ENCODE results near the gene SLC2A8.
A peak's percentile ranks its signal among the peaks of the same experiment; 100 is the strongest.

SLC2A8 gene

GRCh38 chr9:127386981-127387380 is 10.0 kb upstream of the SLC2A8 start:
- POLR2A ChIA-PET (ENCODE audit: low non-redundant PET), result no interaction called here
- TF ChIP-seq, protein P1, sequence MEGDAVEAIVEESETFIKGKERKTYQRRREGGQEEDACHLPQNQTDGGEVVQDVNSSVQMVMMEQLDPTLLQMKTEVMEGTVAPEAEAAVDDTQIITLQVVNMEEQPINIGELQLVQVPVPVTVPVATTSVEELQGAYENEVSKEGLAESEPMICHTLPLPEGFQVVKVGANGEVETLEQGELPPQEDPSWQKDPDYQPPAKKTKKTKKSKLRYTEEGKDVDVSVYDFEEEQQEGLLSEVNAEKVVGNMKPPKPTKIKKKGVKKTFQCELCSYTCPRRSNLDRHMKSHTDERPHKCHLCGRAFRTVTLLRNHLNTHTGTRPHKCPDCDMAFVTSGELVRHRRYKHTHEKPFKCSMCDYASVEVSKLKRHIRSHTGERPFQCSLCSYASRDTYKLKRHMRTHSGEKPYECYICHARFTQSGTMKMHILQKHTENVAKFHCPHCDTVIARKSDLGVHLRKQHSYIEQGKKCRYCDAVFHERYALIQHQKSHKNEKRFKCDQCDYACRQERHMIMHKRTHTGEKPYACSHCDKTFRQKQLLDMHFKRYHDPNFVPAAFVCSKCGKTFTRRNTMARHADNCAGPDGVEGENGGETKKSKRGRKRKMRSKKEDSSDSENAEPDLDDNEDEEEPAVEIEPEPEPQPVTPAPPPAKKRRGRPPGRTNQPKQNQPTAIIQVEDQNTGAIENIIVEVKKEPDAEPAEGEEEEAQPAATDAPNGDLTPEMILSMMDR (conservative IDR thresholded peaks at IDR 0.05; ENCODE audit: low read depth), result no peak

DNA sequence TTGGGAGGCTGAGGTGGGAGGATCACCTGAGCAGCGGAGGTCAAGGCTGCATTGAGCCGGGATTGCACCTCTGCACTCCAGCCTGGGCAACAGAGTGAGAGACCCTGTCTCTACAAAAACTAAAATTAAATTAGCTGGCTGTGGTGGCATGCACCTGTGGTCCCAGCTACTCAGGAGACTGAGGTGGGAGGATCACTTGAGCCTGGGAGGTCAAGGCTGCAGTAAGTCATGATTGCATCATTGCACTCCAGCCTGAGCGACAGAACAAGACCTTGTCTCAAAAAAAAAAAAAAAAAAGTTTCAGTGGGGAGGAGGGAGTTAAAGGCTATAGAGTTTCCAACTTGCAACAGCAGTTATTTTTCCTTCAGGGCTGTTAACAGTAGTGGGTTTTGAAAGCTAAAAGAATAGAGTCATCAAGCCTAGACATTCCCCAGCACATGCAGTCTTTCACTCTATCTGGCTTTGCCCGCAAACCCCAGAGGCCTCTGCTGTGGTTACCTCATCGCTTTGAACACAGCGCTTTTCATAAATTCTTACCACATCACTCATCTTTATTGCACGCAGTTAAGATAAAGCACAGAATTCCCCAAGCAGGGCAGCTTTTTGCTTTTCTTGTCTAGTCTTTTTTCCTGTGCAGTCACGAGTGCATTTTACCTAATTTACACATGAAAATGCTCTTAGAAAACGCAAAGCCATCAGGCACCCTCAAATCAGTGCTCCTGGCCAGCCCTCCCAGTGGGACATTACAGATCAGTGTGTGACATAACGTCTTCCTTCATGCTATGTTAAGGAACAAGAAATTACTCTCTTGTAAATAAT is 8.7 kb upstream of the SLC2A8 start:
- ChIA-PET POLR2A (ENCODE audit: low non-redundant PET) (interaction anchor here (0.5 kb wide), 1 partner anchor 164 kb away, joined by 6 read pairs; no protein-coding TSS in a partner anchor), CTCF (interaction anchor here (0.5 to 1.7 kb wide), 12 partner anchors 9 to 1752 kb away, joined by 3 to 10 read pairs (median 4); partner anchors contain the start of gene SLC2A8)
- peak overlapping the region; percentile 93 for H3K27ac ChIP-seq
- DNase-seq (ENCODE audit: low spot score), result peak; percentile 97
- TF ChIP-seq, protein P1 (conservative IDR thresholded peaks at IDR 0.05; ENCODE audit: low read depth), result no peak

More at GRCh38 chr9:127386981-127387380, 10.0 kb upstream of the SLC2A8 start:
- DNase-seq (ENCODE audit: low spot score), result no peak
- peak overlapping the region; percentile 93 for H3K27ac ChIP-seq
- CTCF ChIA-PET, result interaction anchor here (1.1 kb wide), 1 partner anchor 12 kb away, joined by 10 read pairs; no protein-coding TSS in a partner anchor

DNA sequence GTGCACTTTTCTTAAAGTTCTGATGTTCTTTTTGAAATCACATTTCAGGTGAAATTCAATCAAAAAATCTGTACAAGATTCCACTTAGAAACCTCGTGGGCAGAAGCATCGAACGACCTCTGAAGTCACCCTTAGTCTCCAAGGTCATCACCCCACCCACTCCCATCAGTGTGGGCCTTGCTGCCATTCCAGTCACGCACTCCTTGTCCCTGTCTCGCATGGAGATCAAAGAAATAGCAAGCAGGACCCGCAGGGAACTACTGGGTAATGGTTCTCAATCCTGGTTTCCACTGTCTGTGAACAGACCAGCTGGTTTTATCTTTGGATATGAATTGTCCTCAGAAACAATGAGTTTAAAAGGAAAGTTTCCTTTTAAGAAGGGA is 8.1 kb upstream of the SLC2A8 start:
- H3K27ac ChIP-seq, result peak overlapping the region; percentile 93
- DNase-seq (ENCODE audit: low spot score), result no peak
- POLR2A ChIA-PET (ENCODE audit: low non-redundant PET), result no interaction called here
- TF ChIP-seq, protein P1 (conservative IDR thresholded peaks at IDR 0.05; ENCODE audit: low read depth), result no peak
- CTCF ChIA-PET, result interaction anchor here (0.5 to 1.7 kb wide), 5 partner anchors 8 to 1751 kb away, joined by 3 to 8 read pairs (median 4); partner anchors contain the start of gene SLC2A8

GRCh38 chr9:127389381-127390247 is 7.4 kb upstream of the SLC2A8 start:
- ChIA-PET CTCF (interaction anchor here (1.6 kb wide), 1 partner anchor 166 kb away, joined by 5 read pairs; no protein-coding TSS in a partner anchor), POLR2A (ENCODE audit: low non-redundant PET) (no interaction called here)
- no peak for DNase-seq (ENCODE audit: low spot score)
- no peak overlapping the region for H3K27ac ChIP-seq
- TF ChIP-seq, protein P1 (conservative IDR thresholded peaks at IDR 0.05; ENCODE audit: low read depth), result no peak

DNA sequence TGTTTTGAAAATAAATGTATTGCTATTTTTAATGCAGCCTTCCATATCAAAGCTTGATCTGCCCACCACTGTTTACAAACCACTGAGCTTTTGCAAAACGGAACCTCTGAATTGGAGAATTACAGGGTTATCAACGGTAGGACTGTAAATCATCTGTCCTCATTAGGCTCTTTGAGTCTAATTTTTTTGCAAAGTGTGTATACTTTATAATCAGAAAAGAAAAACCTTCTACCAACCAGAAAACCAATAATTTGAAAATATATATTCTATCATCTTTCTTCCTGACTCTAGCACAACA is 6.8 kb upstream of the SLC2A8 start:
- peak overlapping the region; percentile 41 for H3K27ac ChIP-seq
- DNase-seq (ENCODE audit: low spot score), result no peak
- TF ChIP-seq, protein P1 (conservative IDR thresholded peaks at IDR 0.05; ENCODE audit: low read depth), result no peak
- ChIA-PET POLR2A (ENCODE audit: low non-redundant PET) (no interaction called here), CTCF (no interaction called here)

- CTCF ChIA-PET, result no interaction called here
- peak overlapping the region; percentile 41 for H3K27ac ChIP-seq
Measured at GRCh38 chr9:127390563-127390962, 6.4 kb upstream of the SLC2A8 start.

More at GRCh38 chr9:127390563-127390962, 6.4 kb upstream of the SLC2A8 start:
- DNase-seq (ENCODE audit: low spot score), result no peak
- POLR2A ChIA-PET (ENCODE audit: low non-redundant PET), result no interaction called here
- TF ChIP-seq, protein P1 (conservative IDR thresholded peaks at IDR 0.05; ENCODE audit: low read depth), result no peak
